Gastroesophageal sphincter (tissue), 4 donors: ENCODE results near the gene PTDSS2. TPM values are rescaled to one million over a fixed set of nuclear protein-coding genes. Genes with fewer than 3 reads are reported as not detected.

ENCODE experiments used
- ATAC-seq: fragments of 150-250 bp; one replicate; pipeline ENCODE4 v1.9.1; 2016; ENCODE audit warnings: mild to moderate bottlenecking, moderate library complexity
- H3K27ac ChIP-seq, 4 donors: fragments of 200-600 bp; sonication (generic) in 3 of 4; 1 replicate in 3 of 4; 2 replicates in 1 of 4; pipeline ENCODE4 v1.5.1; 2016 to 2019
- H3K27me3 ChIP-seq: fragments of 200-600 bp; sonication (generic); one replicate; pipeline ENCODE4 v1.5.1; 2019
- H3K36me3 ChIP-seq, 2 donors: fragments of 200-600 bp; sonication (generic); one replicate each; pipeline ENCODE4 v1.5.1; 2019; ENCODE audit warnings: control low read depth in 1 of 2
- H3K4me1 ChIP-seq, 3 donors: fragments of 200-600 bp; sonication (generic); 1 replicate in 2 of 3; 2 replicates in 1 of 3; pipeline ENCODE4 v1.5.1; 2016 to 2019; ENCODE audit warnings: control low read depth in 2 of 3
- H3K4me3 ChIP-seq, 2 donors: fragments of 200-600 bp; sonication (generic); one replicate each; pipeline ENCODE4 v1.5.1; 2019; ENCODE audit warnings: mild to moderate bottlenecking in 1 of 2, moderate library complexity in 1 of 2
- H3K9me3 ChIP-seq, 3 donors: fragments of 200-600 bp; sonication (generic); one replicate each; pipeline ENCODE4 v1.5.1; 2017 to 2019; ENCODE audit warnings: control low read depth in 2 of 3
- EP300 ChIP-seq: sonication (generic); formaldehyde crosslinking; IDR thresholded peaks from one replicate; pipeline ENCODE4 v1.6.1; 2017; ENCODE audit warnings: antibody characterized with exemption, mild to moderate bottlenecking
- POLR2A ChIP-seq, 2 donors: fragments of 450-650 bp; IDR thresholded peaks; one replicate each; pipeline ENCODE4 v1.6.1; 2017; ENCODE audit warnings: antibody characterized with exemption in 2 of 2, mild to moderate bottlenecking in 2 of 2, moderate library complexity in 1 of 2
- POLR2AphosphoS5 ChIP-seq: sonication (generic); formaldehyde crosslinking; IDR thresholded peaks from one replicate; pipeline ENCODE4 v1.6.1; 2017; ENCODE audit warnings: antibody characterized with exemption
- WGBS, 2 donors: methylation state at CpG; one replicate each; pipeline ENCODE4 v1.1.5; 2018; ENCODE audit warnings: low coverage in 1 of 2; 5-methylcytosine and 5-hydroxymethylcytosine counted together
- total RNA-seq, 4 donors: library from RNA; depleted of rRNA; stranded (reverse); fragments of >200 nt; gene quantifications; one replicate each; pipeline ENCODE4 v1.1.0, GENCODE V29; 2016
- TF ChIP-seq, protein P1 (sequence below), 4 experiments: fragments of 200-600 bp in 2 of 4; fragments of 450-650 bp in 2 of 4; sonication (generic) in 1 of 4; IDR thresholded peaks; one replicate each; pipeline ENCODE4 v1.5.1; 2017 to 2019; ENCODE audit warnings: antibody characterized with exemption in 4 of 4, mild to moderate bottlenecking in 2 of 4, moderate library complexity in 2 of 4

Gene PTDSS2
- total RNA-seq, 4 donors from 2014 or later, result 23.4 to 55.9 (median 43.1) TPM

DNA sequence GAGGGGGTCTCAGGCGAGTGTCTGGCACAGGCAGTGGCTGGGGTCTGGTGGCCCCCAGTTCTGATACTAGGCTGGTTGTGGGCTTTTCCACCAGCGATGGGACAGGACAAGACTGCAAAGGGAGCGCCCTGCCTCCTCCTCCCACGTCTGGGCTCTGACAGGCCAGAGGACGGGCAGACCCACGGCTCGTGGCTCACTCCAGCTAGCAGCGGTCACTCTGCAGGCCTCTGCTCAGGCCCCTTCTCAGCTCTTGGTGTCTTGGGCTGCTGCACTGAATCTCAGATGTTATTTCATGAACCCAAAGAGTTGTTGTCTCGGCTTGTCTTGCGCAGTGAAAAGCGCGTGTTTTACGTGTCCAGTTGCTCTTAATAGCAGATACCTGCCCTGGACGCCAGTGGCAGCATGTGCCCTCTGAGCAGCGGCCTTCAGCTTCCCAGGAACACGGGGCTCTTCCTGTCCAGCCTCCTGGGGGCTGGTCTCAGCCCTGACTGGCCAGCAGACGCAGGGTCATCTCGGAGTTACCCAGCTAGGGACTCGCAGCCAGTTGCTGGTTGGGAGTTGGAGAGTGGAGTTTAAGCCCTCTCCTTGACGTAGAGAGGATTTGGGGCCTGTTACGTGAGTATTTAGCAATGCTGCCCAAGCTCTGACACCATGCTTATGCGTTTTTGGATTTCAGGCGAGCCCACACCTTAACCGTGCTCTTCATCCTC, 9.6 kb downstream of the PTDSS2 start:
- Histone ChIP-seq H3K36me3 (peaks cover 0 to 62% of the 10 kb centered on the region in 2 donors), H3K4me3 (no peak overlapping the region), H3K9me3 (no peaks in the 10 kb centered on the region), H3K27me3 (no peaks in the 10 kb centered on the region), H3K4me1 (no peaks in the 10 kb centered on the region), H3K27ac (no peak overlapping the region)
- no peak for TF ChIP-seq EP300
- TF ChIP-seq POLR2A (IDR thresholded peaks at IDR 0.05), result no peak
- WGBS, 2 donors, result 98% methylated on average over 6 of the region's 24 CpGs; no CpG with 5 or more reads in 1 of the 2 donors
- ATAC-seq, result no peak

DNA sequence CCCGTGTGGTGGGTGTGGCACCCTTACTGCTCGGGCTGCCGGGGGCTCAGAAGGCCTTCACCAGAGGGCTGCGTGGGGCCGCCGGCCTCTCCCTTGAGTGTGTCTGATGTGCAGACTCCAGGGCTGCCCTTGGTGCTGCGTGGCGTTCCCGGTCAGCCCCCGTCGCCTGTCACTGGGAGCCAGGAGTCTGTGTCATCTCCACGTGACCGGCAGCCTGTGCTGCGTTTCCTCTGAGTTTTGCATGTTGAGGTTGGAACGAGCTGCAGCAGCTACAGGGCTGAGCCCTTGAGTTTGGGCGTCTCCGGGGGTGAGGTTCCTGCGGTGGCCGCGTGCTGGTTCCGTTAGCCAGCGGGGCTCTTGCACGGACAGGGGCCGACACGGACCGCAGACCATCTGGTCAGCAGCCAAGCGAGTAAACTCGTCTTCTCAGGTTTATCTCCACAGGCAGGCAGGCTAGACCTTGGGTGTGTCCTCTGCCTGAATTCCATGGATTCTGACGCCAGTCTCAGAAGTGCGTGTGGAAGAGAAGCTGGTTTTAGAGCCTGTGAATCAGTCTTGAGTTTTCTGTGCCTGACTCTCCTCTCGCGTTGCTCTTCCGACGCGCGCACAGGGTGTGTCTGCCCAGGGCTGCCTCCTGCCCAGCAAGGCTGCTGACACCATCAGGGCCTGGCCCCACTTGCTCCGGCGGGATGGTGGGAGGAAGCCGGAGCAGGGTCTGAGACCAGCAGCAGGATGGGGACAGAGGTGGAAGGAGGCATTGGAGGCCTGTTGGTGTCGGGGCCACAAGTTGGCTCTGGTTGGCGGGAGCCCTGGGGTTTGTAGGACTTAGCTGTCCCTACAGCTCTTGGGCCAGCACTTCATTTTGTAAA, 10.5 kb downstream of the PTDSS2 start:
- Histone ChIP-seq H3K27ac (no peak overlapping the region), H3K27me3 (no peaks in the 10 kb centered on the region), H3K4me3 (no peak overlapping the region), H3K36me3 (peaks cover 0 to 71% of the 10 kb centered on the region in 2 donors), H3K9me3 (no peaks in the 10 kb centered on the region), H3K4me1 (no peaks in the 10 kb centered on the region)
- no peak for ATAC-seq
- WGBS, 2 donors, result 80 to 100% methylated on average over 1 of the region's 41 CpGs
- TF ChIP-seq EP300 (no peak), POLR2AphosphoS5 (no peak), POLR2A (IDR thresholded peaks at IDR 0.05) (no peak)
- TF ChIP-seq, protein P1, sequence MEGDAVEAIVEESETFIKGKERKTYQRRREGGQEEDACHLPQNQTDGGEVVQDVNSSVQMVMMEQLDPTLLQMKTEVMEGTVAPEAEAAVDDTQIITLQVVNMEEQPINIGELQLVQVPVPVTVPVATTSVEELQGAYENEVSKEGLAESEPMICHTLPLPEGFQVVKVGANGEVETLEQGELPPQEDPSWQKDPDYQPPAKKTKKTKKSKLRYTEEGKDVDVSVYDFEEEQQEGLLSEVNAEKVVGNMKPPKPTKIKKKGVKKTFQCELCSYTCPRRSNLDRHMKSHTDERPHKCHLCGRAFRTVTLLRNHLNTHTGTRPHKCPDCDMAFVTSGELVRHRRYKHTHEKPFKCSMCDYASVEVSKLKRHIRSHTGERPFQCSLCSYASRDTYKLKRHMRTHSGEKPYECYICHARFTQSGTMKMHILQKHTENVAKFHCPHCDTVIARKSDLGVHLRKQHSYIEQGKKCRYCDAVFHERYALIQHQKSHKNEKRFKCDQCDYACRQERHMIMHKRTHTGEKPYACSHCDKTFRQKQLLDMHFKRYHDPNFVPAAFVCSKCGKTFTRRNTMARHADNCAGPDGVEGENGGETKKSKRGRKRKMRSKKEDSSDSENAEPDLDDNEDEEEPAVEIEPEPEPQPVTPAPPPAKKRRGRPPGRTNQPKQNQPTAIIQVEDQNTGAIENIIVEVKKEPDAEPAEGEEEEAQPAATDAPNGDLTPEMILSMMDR (IDR thresholded peaks at IDR 0.05), result no peak

DNA sequence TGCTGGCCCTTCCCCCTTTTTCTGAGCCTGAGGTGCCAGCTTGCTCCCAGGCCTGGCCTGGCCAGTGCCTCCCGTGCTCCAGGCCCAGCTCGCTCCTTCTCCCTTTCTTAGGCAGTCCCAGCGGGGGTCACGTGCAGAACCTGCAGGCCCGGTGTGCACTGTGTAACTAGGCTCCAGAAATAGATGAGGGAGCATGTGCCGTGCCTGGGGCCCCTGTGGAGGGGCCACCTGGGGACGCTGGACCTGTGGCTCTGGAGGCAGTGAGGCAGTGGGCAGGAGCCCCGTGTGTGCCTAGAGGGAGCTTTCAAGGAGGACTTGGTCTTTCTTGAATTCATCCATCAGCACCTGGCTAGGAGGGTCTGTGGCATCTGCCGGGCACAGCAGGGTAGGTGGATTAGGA, 11.5 kb downstream of the PTDSS2 start:
- no peak for ATAC-seq
- TF ChIP-seq EP300 (no peak), POLR2AphosphoS5 (no peak), POLR2A (IDR thresholded peaks at IDR 0.05) (no peak)
- TF ChIP-seq, protein P1 (IDR thresholded peaks at IDR 0.05), result no peak
- no CpG with 5 or more reads among the region's 9 CpGs for WGBS, 2 donors
- Histone ChIP-seq H3K27me3 (no peaks in the 10 kb centered on the region), H3K4me3 (no peak overlapping the region), H3K36me3 (peaks cover 0 to 70% of the 10 kb centered on the region in 2 donors), H3K9me3 (no peaks in the 10 kb centered on the region), H3K27ac (no peak overlapping the region), H3K4me1 (no peaks in the 10 kb centered on the region)

DNA sequence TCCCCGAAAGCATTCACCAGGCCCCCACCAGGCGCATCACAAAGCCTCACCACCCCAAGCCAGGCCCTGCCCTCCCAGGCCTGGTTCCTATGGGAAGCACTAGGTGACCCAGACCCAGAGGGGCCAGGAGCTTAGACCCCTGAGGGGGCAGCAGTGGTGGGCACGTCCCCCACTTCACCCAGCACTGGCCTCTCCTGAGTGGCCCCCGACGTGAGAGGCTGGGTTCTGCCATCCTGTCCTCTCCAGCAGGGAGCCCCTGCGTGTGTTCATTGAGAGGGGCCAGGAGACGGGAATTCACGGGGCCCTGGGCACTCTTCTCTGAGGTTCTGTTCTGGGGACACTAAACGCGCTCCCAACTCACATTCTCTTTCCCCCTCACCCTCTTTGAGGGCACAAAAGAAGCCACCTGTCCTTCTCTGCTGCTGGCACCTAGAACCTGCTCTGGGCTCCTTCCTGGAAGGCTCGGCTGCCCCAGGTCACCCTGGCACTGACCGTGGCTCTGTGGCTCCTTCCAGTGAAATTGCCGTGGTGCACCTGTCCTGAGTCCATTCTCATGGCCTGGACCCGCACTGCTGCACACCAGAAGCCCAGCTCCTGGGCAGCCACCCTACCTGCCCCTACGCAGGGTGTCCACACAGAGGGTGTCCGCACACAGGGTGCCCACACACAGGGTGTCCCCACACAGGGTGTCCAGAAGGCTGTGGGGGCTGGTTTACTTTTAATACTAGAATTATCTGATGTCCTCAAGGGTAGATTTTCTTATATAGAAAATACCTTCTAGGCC, 12.2 kb downstream of the PTDSS2 start:
- Histone ChIP-seq H3K27me3 (no peaks in the 10 kb centered on the region), H3K4me3 (no peak overlapping the region), H3K27ac (no peak overlapping the region), H3K4me1 (no peaks in the 10 kb centered on the region), H3K9me3 (no peaks in the 10 kb centered on the region), H3K36me3 (peaks cover 0 to 69% of the 10 kb centered on the region in 2 donors)
- no peak for ATAC-seq
- no CpG with 5 or more reads among the region's 16 CpGs for WGBS, 2 donors
- TF ChIP-seq, protein P1 (IDR thresholded peaks at IDR 0.05), result no peak
- TF ChIP-seq EP300, result no peak
- TF ChIP-seq POLR2AphosphoS5, result no peak
- no peak for TF ChIP-seq POLR2A (IDR thresholded peaks at IDR 0.05)

DNA sequence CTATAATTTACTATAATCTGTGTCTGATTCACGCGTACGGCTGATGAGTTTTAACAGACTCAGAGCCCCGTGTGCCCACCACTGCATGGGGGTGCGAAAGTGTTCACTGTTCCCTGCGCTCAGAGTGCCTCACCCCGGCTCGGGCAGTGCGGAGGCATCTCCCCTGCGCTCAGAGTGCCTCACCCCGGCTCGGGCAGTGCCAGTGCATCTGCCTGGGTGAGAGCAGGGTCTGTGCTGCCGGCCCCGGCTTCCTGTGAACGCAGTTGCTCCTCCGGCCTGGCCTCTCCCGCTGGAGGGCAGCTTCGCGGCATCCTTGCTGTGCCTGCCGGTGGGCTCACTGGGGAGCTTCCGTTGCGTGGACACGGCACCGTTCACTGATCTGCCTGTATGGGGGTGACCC, 14.2 kb downstream of the PTDSS2 start:
- H3K9me3 ChIP-seq, result no peaks in the 10 kb centered on the region
- no peak overlapping the region for H3K27ac ChIP-seq
- TF ChIP-seq EP300 (no peak), POLR2A (IDR thresholded peaks at IDR 0.05) (no peak), POLR2AphosphoS5 (no peak)
- TF ChIP-seq, protein P1 (IDR thresholded peaks at IDR 0.05), result no peak
- peaks cover 0 to 15% (median 0%) of the 10 kb centered on the region in 3 donors for H3K4me1 ChIP-seq
- peaks cover 0 to 64% of the 10 kb centered on the region in 2 donors for H3K36me3 ChIP-seq
- no peaks in the 10 kb centered on the region for H3K27me3 ChIP-seq
- no peak overlapping the region for H3K4me3 ChIP-seq
- WGBS, 2 donors, result 89 to 95% methylated on average over 4 to 15 of the region's 24 CpGs
- no peak for ATAC-seq
